ENCODE results near the gene JADE2. TPM values are rescaled to one million over a fixed set of nuclear protein-coding genes. Genes with fewer than 3 reads are reported as not detected.
"Not testable (repeated sequence)": the region's sequence is repeated elsewhere in the genome, so short reads cannot be mapped to it uniquely, and the experiment has no call there.

The JADE2 gene
- total RNA-seq, 2 experiments from 2014 or later: 92.5 to 93.8 TPM

- Mint-ChIP-seq H3K27me3 (no peaks in the 10 kb centered on the region), H3K9me3 (no peaks in the 10 kb centered on the region), H3K27ac (no peak overlapping the region), H3K4me1 (peaks cover 15% of the 10 kb centered on the region), H3K4me3 (no peak overlapping the region), H3K36me3 (ENCODE audit: low read depth) (no peaks in the 10 kb centered on the region)
- POLR2A ChIA-PET: interaction anchor here (0.6 kb wide), 1 partner anchor 64 kb away, joined by 3 read pairs; no protein-coding TSS in a partner anchor
- CTCF ChIA-PET: interaction anchor here (0.6 to 3.3 kb wide), 9 partner anchors 10 to 112 kb away, joined by 3 to 15 read pairs (median 3); no protein-coding TSS in a partner anchor
- no peak for DNase-seq
These were observed 14.3 kb upstream of the JADE2 start for GRCh38 chr5:134510970-134511795.

GRCh38 chr5:134511796-134512660, 13.4 kb upstream of the JADE2 start:
- ChIA-PET POLR2A (no interaction called here), CTCF (interaction anchor here (0.6 to 3.3 kb wide), 11 partner anchors 9 to 149 kb away, joined by 3 to 15 read pairs (median 4); no protein-coding TSS in a partner anchor)
- Mint-ChIP-seq H3K27ac (peak overlapping the region; percentile 10), H3K36me3 (ENCODE audit: low read depth) (no peaks in the 10 kb centered on the region), H3K9me3 (no peaks in the 10 kb centered on the region), H3K27me3 (no peaks in the 10 kb centered on the region), H3K4me3 (no peak overlapping the region), H3K4me1 (peaks cover 14% of the 10 kb centered on the region)
- no peak for DNase-seq

- Mint-ChIP-seq H3K4me1 (peaks cover 9% of the 10 kb centered on the region), H3K9me3 (no peaks in the 10 kb centered on the region), H3K4me3 (no peak overlapping the region), H3K36me3 (ENCODE audit: low read depth) (no peaks in the 10 kb centered on the region), H3K27ac (peak overlapping the region; percentile 10), H3K27me3 (no peaks in the 10 kb centered on the region)
- POLR2A ChIA-PET: no interaction called here
- DNase-seq: no peak
- CTCF ChIA-PET: interaction anchor here (2.0 to 2.1 kb wide), 2 partner anchors 10 to 45 kb away, joined by 7 to 15 read pairs; no protein-coding TSS in a partner anchor
These were observed 12.8 kb upstream of the JADE2 start for GRCh38 chr5:134512661-134512999.

- Mint-ChIP-seq H3K36me3 (ENCODE audit: low read depth) (no peaks in the 10 kb centered on the region), H3K4me3 (no peak overlapping the region), H3K27me3 (peaks cover 7% of the 10 kb centered on the region), H3K4me1 (peaks cover 7% of the 10 kb centered on the region), H3K27ac (no peak overlapping the region), H3K9me3 (no peaks in the 10 kb centered on the region)
- DNase-seq: no peak
- CTCF ChIA-PET: interaction anchor here (0.5 to 1.9 kb wide), 6 partner anchors 9 to 27 kb away, joined by 3 to 9 read pairs (median 4); no protein-coding TSS in a partner anchor
- POLR2A ChIA-PET: no interaction called here
These were observed 9.7 kb upstream of the JADE2 start for GRCh38 chr5:134515801-134516200.

GRCh38 chr5:134516984-134517383, 8.5 kb upstream of the JADE2 start:
- POLR2A ChIA-PET; DNase-seq; H3K9me3 Mint-ChIP-seq; H3K36me3 Mint-ChIP-seq (ENCODE audit: low read depth); H3K4me1 Mint-ChIP-seq; H3K4me3 Mint-ChIP-seq; H3K27ac Mint-ChIP-seq: not testable (repeated sequence)
- peaks cover 14% of the 10 kb centered on the region for H3K27me3 Mint-ChIP-seq
- CTCF ChIA-PET: interaction anchor here (1.4 to 1.9 kb wide), 3 partner anchors 9 to 15 kb away, joined by 3 to 5 read pairs (median 4); no protein-coding TSS in a partner anchor

GRCh38 chr5:134517553-134517952, 7.9 kb upstream of the JADE2 start:
- Mint-ChIP-seq H3K27me3 (peaks cover 19% of the 10 kb centered on the region), H3K4me1 (peaks cover 2% of the 10 kb centered on the region), H3K27ac (no peak overlapping the region), H3K4me3 (no peak overlapping the region), H3K9me3 (no peaks in the 10 kb centered on the region), H3K36me3 (ENCODE audit: low read depth) (no peaks in the 10 kb centered on the region)
- no peak for DNase-seq
- POLR2A ChIA-PET: no interaction called here
- CTCF ChIA-PET: interaction anchor here (1.4 to 1.9 kb wide), 3 partner anchors 9 to 14 kb away, joined by 3 to 5 read pairs (median 4); no protein-coding TSS in a partner anchor

GRCh38 chr5:134519989-134520388, 5.5 kb upstream of the JADE2 start:
- peaks cover 21% of the 10 kb centered on the region for H3K27me3 Mint-ChIP-seq
- H3K9me3 Mint-ChIP-seq: no peaks in the 10 kb centered on the region
- DNase-seq: no peak
- POLR2A ChIA-PET: no interaction called here
- H3K27ac Mint-ChIP-seq: no peak overlapping the region
- H3K4me3 Mint-ChIP-seq: no peak overlapping the region
- H3K36me3 Mint-ChIP-seq (ENCODE audit: low read depth): peaks cover 2% of the 10 kb centered on the region
- CTCF ChIA-PET: interaction anchor here (0.6 to 1.6 kb wide), 3 partner anchors 14 to 27 kb away, joined by 3 to 7 read pairs (median 6); no protein-coding TSS in a partner anchor
- H3K4me1 Mint-ChIP-seq: peaks cover 8% of the 10 kb centered on the region

- Mint-ChIP-seq H3K9me3 (no peaks in the 10 kb centered on the region), H3K36me3 (ENCODE audit: low read depth) (peaks cover 4% of the 10 kb centered on the region), H3K4me3 (no peak overlapping the region), H3K27me3 (peaks cover 21% of the 10 kb centered on the region), H3K27ac (no peak overlapping the region), H3K4me1 (peaks cover 8% of the 10 kb centered on the region)
- POLR2A ChIA-PET: no interaction called here
- CTCF ChIA-PET: interaction anchor here (1.0 to 3.1 kb wide), 2 partner anchors 10 to 12 kb away, joined by 5 to 15 read pairs; no protein-coding TSS in a partner anchor
- no peak for DNase-seq
These were observed 3.6 kb upstream of the JADE2 start for GRCh38 chr5:134521841-134522240.

- CTCF ChIA-PET: interaction anchor here (0.7 to 3.1 kb wide), 5 partner anchors 8 to 157 kb away, joined by 3 to 15 read pairs (median 4); partner anchors contain the start of gene CDKL3
- Mint-ChIP-seq H3K27me3 (peaks cover 21% of the 10 kb centered on the region), H3K4me3 (peak overlapping the region; percentile 99), H3K27ac (peak overlapping the region; percentile 99), H3K36me3 (ENCODE audit: low read depth) (peaks cover 4% of the 10 kb centered on the region), H3K4me1 (peaks cover 20% of the 10 kb centered on the region), H3K9me3 (no peaks in the 10 kb centered on the region)
- POLR2A ChIA-PET: no interaction called here
- DNase-seq: no peak
These were observed 1.8 kb upstream of the JADE2 start for GRCh38 chr5:134523543-134524271.

GRCh38 chr5:134524272-134524825, 1.1 kb upstream of the JADE2 start:
- Mint-ChIP-seq H3K36me3 (ENCODE audit: low read depth) (peaks cover 4% of the 10 kb centered on the region), H3K9me3 (no peaks in the 10 kb centered on the region), H3K27ac (peak overlapping the region; percentile 99), H3K27me3 (peaks cover 21% of the 10 kb centered on the region), H3K4me1 (peaks cover 26% of the 10 kb centered on the region), H3K4me3 (peak overlapping the region; percentile 99)
- ChIA-PET CTCF (interaction anchor here (0.7 to 3.1 kb wide), 9 partner anchors 9 to 424 kb away, joined by 3 to 15 read pairs (median 3); partner anchors contain the start of gene CDKL3), POLR2A (interaction anchor here (0.6 to 1.0 kb wide), 3 partner anchors 19 to 441 kb away, joined by 3 to 6 read pairs (median 6); no protein-coding TSS in a partner anchor)
- peak; percentile 69 for DNase-seq

GRCh38 chr5:134525683-134526482, 413 bp downstream of the JADE2 start:
- peak; percentile 76 for DNase-seq
- peak overlapping the region; percentile 99 for H3K4me3 Mint-ChIP-seq
- peaks cover 13% of the 10 kb centered on the region for H3K27me3 Mint-ChIP-seq
- peak overlapping the region; percentile 99 for H3K27ac Mint-ChIP-seq
- no peaks in the 10 kb centered on the region for H3K9me3 Mint-ChIP-seq
- H3K36me3 Mint-ChIP-seq (ENCODE audit: low read depth): peaks cover 4% of the 10 kb centered on the region
- ChIA-PET CTCF (interaction anchor here (0.6 to 3.2 kb wide), 14 partner anchors 9 to 379 kb away, joined by 3 to 35 read pairs (median 4); partner anchors contain the start of gene PCBD2), POLR2A (interaction anchor here (0.6 kb wide), 1 partner anchor 175 kb away, joined by 3 read pairs; no protein-coding TSS in a partner anchor)
- peaks cover 35% of the 10 kb centered on the region for H3K4me1 Mint-ChIP-seq
